HepG2 (cell line): Measurements from ENCODE around the gene GLRA3. TPM values are rescaled to one million over a fixed set of nuclear protein-coding genes. Genes with fewer than 3 reads are reported as not detected.

Source experiments
- ATAC-seq: fragments of 200-7000 bp; cut with Tn5 transposase; 3 replicates; pipeline ENCODE4 v1.9.1; 2020; ENCODE audit warnings: mild to moderate bottlenecking, moderate library complexity
- BruUV-seq: library from RNA; stranded (reverse); fragments of 400-500 nt; replicated peaks from 2 replicates; lab custom pipeline; 2021; lab: Mats Ljungman, UMichigan
- CTCF ChIA-PET: fragments of 300-600 bp; formaldehyde crosslinking; extraction: SDS; loops from one replicate; lab custom pipeline; 2021; ENCODE audit warnings: low total read pairs, inconsistent platforms, low intra/inter-chr PET ratio; lab: Yijun Ruan, JAX
- POLR2A ChIA-PET: fragments of 350-600 bp; sonication (Branson Sonifier 250); formaldehyde crosslinking; loops from one replicate; lab custom pipeline; 2020; ENCODE audit warnings: antibody characterized with exemption, inconsistent platforms; lab: Yijun Ruan, JAX
- DNase-seq: peaks from one replicate; pipeline ENCODE4 v3.0.0-alpha.2; 2015; ENCODE audit warnings: low spot score
- FAIRE-seq: peaks from 3 replicates; lab custom pipeline; 2011; peaks lifted over from hg19 to GRCh38; lab: Jason Lieb, UNC
- H2AFZ ChIP-seq: one replicate; pipeline ENCODE4 v1.6.1; 2011; ENCODE audit warnings: low read length, inconsistent platforms
- H3K27ac ChIP-seq: fragments of 300-600 bp; 3 replicates; pipeline ENCODE4 v1.8.0; 2011; ENCODE audit warnings: mixed run types, mild to moderate bottlenecking, mixed read lengths, low read length, inconsistent platforms; ENCODE audit not compliant: insufficient read depth; ENCODE audit errors: extremely low read length
- H3K27me3 ChIP-seq, 2 experiments: fragments of 200-600 bp in 1 of 2; 2 replicates in 1 of 2; 3 replicates in 1 of 2; pipeline versions ENCODE4 v1.6.0 to v1.8.0; 2011; ENCODE audit warnings: low read length in 2 of 2, mild to moderate bottlenecking in 2 of 2, moderate library complexity in 2 of 2, inconsistent platforms in 1 of 2; ENCODE audit not compliant: insufficient read depth in 2 of 2, control insufficient read depth in 1 of 2
- H3K36me3 ChIP-seq, 2 experiments: fragments of 200-600 bp in 1 of 2; replicated peaks in 1 of 2; 2 replicates in 1 of 2; 3 replicates in 1 of 2; pipeline versions ENCODE4 v1.5.1 to v1.8.0; 2011; ENCODE audit warnings: low read length in 2 of 2, inconsistent platforms in 1 of 2; ENCODE audit not compliant: insufficient read depth in 2 of 2, control insufficient read depth in 1 of 2
- H3K4me1 ChIP-seq: 2 replicates; pipeline ENCODE4 v1.5.1; 2012; ENCODE audit warnings: low read length, inconsistent platforms; ENCODE audit not compliant: insufficient read depth
- H3K4me2 ChIP-seq: 2 replicates; pipeline ENCODE4 v1.6.0; 2011; ENCODE audit warnings: low read depth, low read length, inconsistent platforms
- H3K4me3 ChIP-seq, 3 experiments: fragments of 200-600 bp in 1 of 3; sonication (generic), shearing (Covaris generic) in 1 of 3; replicated peaks in 1 of 3; 2 replicates each; pipeline ENCODE4 v1.5.1; 2011 to 2016; ENCODE audit warnings: low read length in 3 of 3, inconsistent platforms in 2 of 3, low read depth in 2 of 3, mild to moderate bottlenecking in 2 of 3, control low read depth in 1 of 3, mixed read lengths in 1 of 3; ENCODE audit not compliant: insufficient read depth in 1 of 3
- H3K79me2 ChIP-seq: one replicate; pipeline ENCODE4 v1.6.1; 2011; ENCODE audit warnings: low read length, inconsistent platforms; ENCODE audit not compliant: insufficient read depth
- H3K9ac ChIP-seq: 2 replicates; pipeline ENCODE4 v1.6.0; 2011; ENCODE audit warnings: mild to moderate bottlenecking, low read depth, low read length, inconsistent platforms; ENCODE audit not compliant: insufficient read depth
- H3K9me3 ChIP-seq: 2 replicates; pipeline ENCODE4 v1.5.1; 2012; ENCODE audit warnings: mild to moderate bottlenecking, low read length
- H4K20me1 ChIP-seq: 2 replicates; pipeline ENCODE4 v1.6.0; 2011; ENCODE audit warnings: inconsistent platforms, mild to moderate bottlenecking, low read length, moderate library complexity; ENCODE audit not compliant: insufficient read depth
- ATM ChIP-seq: fragments of 450-650 bp; IDR thresholded peaks from 2 replicates; pipeline ENCODE4 v1.7.1; 2017; ENCODE audit warnings: mild to moderate bottlenecking, borderline replicate concordance
- SRF ChIP-seq: IDR thresholded peaks from 2 replicates; pipeline ENCODE4 v1.6.1; 2011; ENCODE audit warnings: mild to moderate bottlenecking, low read depth, low read length, moderate library complexity
- TOE1 ChIP-seq: sonication (generic); formaldehyde crosslinking; IDR thresholded peaks from 2 replicates; pipeline ENCODE4 v1.4.0; 2020; ENCODE audit warnings: mild to moderate bottlenecking, missing genetic modification reagents
- ZFP36L2 ChIP-seq: sonication (generic); formaldehyde crosslinking; IDR thresholded peaks from 2 replicates; pipeline ENCODE4 v1.4.0; 2020; ENCODE audit warnings: missing genetic modification reagents
- WGBS: methylation state at CpG from one replicate; pipeline ENCODE4 v1.1.6; 2017; ENCODE audit warnings: low lambda C conversion rate; 5-methylcytosine and 5-hydroxymethylcytosine counted together
- in situ Hi-C: cut with HindIII; loops from 2 replicates; pipeline ENCODE4 v1.10.0; 2017; ENCODE audit warnings: low pct_unique_long_range_greater_than_20kb; ENCODE audit not compliant: extremely low pct_ligation_motif_present
- intact Hi-C: fragments of 100-400 bp; cut with micrococcal nuclease; formaldehyde crosslinking; loops from one replicate; pipeline ENCODE4 v1.10.0; 2022; ENCODE audit not compliant: unreplicated experiment
- polyA plus RNA-seq, 8 experiments: library from polyadenylated mRNA; depleted of rRNA in 3 of 8; stranded (reverse) in 7 of 8; unstranded in 1 of 8; fragments of >200 nt; fragmentation: Illumina TruSeq in 4 of 8; extraction: Trizol in 4 of 8; gene quantifications; 2 replicates each; pipeline versions ENCODE4 v1.2.1 to v1.2.3, GENCODE V29; 2011 to 2016; ENCODE audit warnings: low read depth in 4 of 8, missing spikeins in 1 of 8, mixed read lengths in 1 of 8; ENCODE audit not compliant: insufficient read depth in 1 of 8
- total RNA-seq, 5 experiments: library from RNA; depleted of rRNA; stranded (reverse); fragments of >200 nt; fragmentation: Illumina TruSeq; extraction: Trizol; gene quantifications; 2 replicates each; pipeline ENCODE4 v1.2.3, GENCODE V29; 2016; ENCODE audit warnings: low read depth in 1 of 5
- TF ChIP-seq, protein P1 (sequence below): sonication (generic); formaldehyde crosslinking; IDR thresholded peaks from 2 replicates; pipeline ENCODE4; 2020; ENCODE audit warnings: missing genetic modification reagents, mild to moderate bottlenecking, borderline replicate concordance

GLRA3 gene
- total and polyA plus RNA-seq, 2 of the 13 experiments (the other 11 are each of a cell fraction or from before 2014, with no cell fraction given) = not detected

DNA sequence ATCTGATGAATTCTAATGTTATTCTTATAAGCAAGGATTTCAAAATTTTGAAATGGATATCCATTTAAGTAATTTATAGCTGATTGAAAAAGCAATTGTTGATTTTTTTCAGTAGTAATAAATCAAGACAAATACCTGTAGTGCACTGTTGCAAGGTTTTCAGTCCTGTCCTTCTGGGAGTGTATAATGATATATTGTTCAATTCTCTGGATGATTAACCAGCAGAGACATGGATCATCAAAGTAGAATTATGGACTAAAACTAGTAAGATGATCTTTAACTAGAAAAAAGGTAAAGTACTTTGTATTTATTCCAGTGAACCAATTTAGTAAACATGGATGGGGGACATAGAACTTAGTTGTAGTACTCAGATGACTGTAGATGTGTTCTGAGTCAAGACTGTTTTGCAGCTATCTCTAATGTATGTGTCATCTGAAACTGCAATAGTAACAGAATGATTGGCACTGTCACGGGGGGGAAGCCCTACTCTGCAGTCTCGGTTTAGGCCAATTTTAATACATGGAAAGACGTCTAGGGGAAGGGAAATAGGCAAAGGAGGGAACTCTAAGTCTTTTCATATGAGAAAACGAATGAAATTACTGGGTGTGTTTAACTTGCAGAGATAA lies 121.9 kb downstream of the GLRA3 start (continued):
- TF ChIP-seq, protein P1, sequence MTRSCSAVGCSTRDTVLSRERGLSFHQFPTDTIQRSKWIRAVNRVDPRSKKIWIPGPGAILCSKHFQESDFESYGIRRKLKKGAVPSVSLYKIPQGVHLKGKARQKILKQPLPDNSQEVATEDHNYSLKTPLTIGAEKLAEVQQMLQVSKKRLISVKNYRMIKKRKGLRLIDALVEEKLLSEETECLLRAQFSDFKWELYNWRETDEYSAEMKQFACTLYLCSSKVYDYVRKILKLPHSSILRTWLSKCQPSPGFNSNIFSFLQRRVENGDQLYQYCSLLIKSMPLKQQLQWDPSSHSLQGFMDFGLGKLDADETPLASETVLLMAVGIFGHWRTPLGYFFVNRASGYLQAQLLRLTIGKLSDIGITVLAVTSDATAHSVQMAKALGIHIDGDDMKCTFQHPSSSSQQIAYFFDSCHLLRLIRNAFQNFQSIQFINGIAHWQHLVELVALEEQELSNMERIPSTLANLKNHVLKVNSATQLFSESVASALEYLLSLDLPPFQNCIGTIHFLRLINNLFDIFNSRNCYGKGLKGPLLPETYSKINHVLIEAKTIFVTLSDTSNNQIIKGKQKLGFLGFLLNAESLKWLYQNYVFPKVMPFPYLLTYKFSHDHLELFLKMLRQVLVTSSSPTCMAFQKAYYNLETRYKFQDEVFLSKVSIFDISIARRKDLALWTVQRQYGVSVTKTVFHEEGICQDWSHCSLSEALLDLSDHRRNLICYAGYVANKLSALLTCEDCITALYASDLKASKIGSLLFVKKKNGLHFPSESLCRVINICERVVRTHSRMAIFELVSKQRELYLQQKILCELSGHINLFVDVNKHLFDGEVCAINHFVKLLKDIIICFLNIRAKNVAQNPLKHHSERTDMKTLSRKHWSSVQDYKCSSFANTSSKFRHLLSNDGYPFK = no peak
- TF ChIP-seq TOE1 (CRISPR knock-in tag) (no peak), SRF (no peak), ATM (no peak)

DNA sequence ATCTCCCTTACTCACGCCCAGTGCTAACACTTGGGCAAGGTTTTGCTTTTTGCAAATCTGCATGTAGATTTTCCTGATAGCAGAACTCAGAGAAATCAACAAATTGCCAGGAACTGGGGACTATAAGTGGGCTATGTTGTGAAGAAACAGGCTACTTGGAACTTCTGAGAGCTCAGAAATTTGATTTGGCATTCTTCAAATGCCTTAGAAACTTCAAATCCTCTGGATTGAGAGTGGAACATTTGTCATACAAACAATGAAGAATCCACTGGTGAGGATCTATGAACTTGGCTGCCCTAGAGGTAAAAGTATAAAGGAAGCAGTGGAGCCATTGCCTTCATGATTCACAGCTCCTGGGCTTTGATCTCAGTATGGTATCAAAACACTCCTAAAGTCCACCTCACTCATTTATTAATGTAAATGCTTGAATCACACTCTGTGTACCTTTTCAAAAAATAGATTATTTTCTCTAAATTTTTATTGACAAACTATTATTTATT lies 126.0 kb downstream of the GLRA3 start:
- ChIA-PET POLR2A (no interaction called here), CTCF (no interaction called here)
- H3K27me3 ChIP-seq = no peaks in the 10 kb centered on the region; a peak in 1 of 5 replicates
- no peak overlapping the region for H3K9ac ChIP-seq
- FAIRE-seq (no peak), ATAC-seq (no peak), DNase-seq (no peak)
- H3K4me2 ChIP-seq = no peak overlapping the region
- intact Hi-C loops = no loop called here
- H3K79me2 ChIP-seq = no peaks in the 10 kb centered on the region
- in situ Hi-C loops = no loop called here
- H3K4me3 ChIP-seq = no peak overlapping the region
- no peaks in the 10 kb centered on the region for H4K20me1 ChIP-seq
- no TSS peak for BruUV-seq
- H3K4me1 ChIP-seq = no peaks in the 10 kb centered on the region
- no peaks in the 10 kb centered on the region for H3K36me3 ChIP-seq
- H3K27ac ChIP-seq = no peak overlapping the region
- H3K9me3 ChIP-seq = no peaks in the 10 kb centered on the region
- WGBS = 0% methylated on average over 1 of the region's 1 CpG
- TF ChIP-seq ZFP36L2 (CRISPR knock-in tag) = no peak
- H2AFZ ChIP-seq = no peak overlapping the region
